ENCODE data around the gene SRGAP3.

- TF ChIP-seq, protein P1, sequence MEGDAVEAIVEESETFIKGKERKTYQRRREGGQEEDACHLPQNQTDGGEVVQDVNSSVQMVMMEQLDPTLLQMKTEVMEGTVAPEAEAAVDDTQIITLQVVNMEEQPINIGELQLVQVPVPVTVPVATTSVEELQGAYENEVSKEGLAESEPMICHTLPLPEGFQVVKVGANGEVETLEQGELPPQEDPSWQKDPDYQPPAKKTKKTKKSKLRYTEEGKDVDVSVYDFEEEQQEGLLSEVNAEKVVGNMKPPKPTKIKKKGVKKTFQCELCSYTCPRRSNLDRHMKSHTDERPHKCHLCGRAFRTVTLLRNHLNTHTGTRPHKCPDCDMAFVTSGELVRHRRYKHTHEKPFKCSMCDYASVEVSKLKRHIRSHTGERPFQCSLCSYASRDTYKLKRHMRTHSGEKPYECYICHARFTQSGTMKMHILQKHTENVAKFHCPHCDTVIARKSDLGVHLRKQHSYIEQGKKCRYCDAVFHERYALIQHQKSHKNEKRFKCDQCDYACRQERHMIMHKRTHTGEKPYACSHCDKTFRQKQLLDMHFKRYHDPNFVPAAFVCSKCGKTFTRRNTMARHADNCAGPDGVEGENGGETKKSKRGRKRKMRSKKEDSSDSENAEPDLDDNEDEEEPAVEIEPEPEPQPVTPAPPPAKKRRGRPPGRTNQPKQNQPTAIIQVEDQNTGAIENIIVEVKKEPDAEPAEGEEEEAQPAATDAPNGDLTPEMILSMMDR (IDR thresholded peaks at IDR 0.05; ENCODE audit: poor library complexity): no peak
- no peak for TF ChIP-seq EZH2 (IDR thresholded peaks at IDR 0.05; ENCODE audit: borderline replicate concordance)
Measured at GRCh38 chr3:9295007-9295406, 45.6 kb upstream of the SRGAP3 start.

Measured in hepatocyte (in vitro differentiated cells).